Measurements from ENCODE around the gene GDF2. TPM values are rescaled to one million over a fixed set of nuclear protein-coding genes. Genes with fewer than 3 reads are reported as not detected.
A peak's percentile ranks its signal among the peaks of the same experiment; 100 is the strongest.

The GDF2 gene
- polyA plus RNA-seq, 4 donors: not detected

DNA sequence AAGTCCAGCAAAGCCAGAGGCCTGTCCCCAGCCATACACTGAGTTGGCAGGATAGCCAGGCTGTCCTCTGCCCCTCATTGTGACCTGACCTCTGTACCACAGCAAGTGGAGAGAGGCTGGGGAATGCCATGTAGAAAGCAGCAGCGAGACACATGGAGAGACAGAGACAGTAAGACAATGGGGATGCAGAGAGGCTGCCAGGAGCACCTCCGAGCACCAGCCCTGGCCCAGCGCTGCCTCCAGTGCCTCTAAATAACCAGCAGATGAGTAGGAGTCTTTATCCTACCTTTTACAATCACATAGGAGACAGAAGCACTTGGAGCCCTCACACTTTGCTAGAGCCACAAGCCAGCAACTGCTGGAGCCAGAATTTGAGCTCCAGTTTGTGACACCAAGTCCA lies 8.1 kb downstream of the GDF2 start:
- Histone ChIP-seq H3K36me3 (ENCODE audit: control insufficient read depth in 3 of 3, insufficient read depth in 2 of 3, low read depth in 1 of 3, low read length in 3 of 3) (no peaks in the 10 kb centered on the region), H3K4me3 (ENCODE audit: low read depth in 1 of 3, low read length in 3 of 3) (no peak overlapping the region), H3K27me3 (ENCODE audit: control insufficient read depth in 3 of 3, insufficient read depth in 3 of 3, low read length in 3 of 3) (peaks cover 0 to 3% (median 0%) of the 10 kb centered on the region in 3 donors), H3K9me3 (ENCODE audit: control insufficient read depth in 2 of 2, insufficient read depth in 1 of 2, low read depth in 1 of 2, low read length in 1 of 2) (no peaks in the 10 kb centered on the region), H3K4me1 (ENCODE audit: control insufficient read depth in 3 of 3, insufficient read depth in 2 of 3, low read depth in 1 of 3, low read length in 2 of 3) (peaks cover 0 to 9% (median 7%) of the 10 kb centered on the region in 3 donors), H3K27ac (ENCODE audit: low read depth in 1 of 3, low read length in 2 of 3) (peak overlapping the region in 1 of 3 donors; percentile 22)
- no peak for DNase-seq
- 28 to 75% (median 46%) methylated on average over 3 of the region's 3 CpGs for whole genome bisulfite sequencing, 3 donors
- FAIRE-seq: no peak

DNA sequence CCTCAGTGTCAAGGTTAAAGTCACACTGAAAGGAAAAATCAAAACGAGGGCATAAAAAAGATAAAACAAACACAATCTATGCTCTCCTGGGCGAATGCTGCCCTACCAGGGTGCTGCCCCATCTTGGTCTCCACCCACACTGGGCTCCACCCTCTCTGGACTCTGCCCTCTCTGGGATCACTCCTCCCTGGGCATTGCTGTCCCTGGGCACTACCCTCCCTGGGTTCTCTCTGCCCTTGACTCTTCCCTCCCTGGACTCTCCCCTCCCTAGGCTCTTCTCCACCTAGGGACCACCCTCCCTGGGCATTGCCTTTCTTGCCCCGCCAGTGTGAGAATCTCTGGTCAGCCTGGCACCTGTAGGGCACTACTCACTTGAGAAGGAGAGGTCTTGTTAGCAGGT lies 8.6 kb downstream of the GDF2 start:
- FAIRE-seq (no peak), DNase-seq (peak; percentile 70 to 96)
- H3K9me3 ChIP-seq (ENCODE audit: control insufficient read depth in 2 of 2, insufficient read depth in 1 of 2, low read depth in 1 of 2, low read length in 1 of 2): no peaks in the 10 kb centered on the region
- peaks cover 0 to 4% (median 0%) of the 10 kb centered on the region in 3 donors for H3K27me3 ChIP-seq (ENCODE audit: control insufficient read depth in 3 of 3, insufficient read depth in 3 of 3, low read length in 3 of 3)
- H3K4me1 ChIP-seq (ENCODE audit: control insufficient read depth in 3 of 3, insufficient read depth in 2 of 3, low read depth in 1 of 3, low read length in 2 of 3): peaks cover 0 to 9% (median 7%) of the 10 kb centered on the region in 3 donors
- WGBS, 3 donors: 20 to 56% (median 21%) methylated on average over 3 of the region's 3 CpGs
- peak overlapping the region in 1 of 3 donors; percentile 28 for H3K27ac ChIP-seq (ENCODE audit: low read depth in 1 of 3, low read length in 2 of 3)
- H3K36me3 ChIP-seq (ENCODE audit: control insufficient read depth in 3 of 3, insufficient read depth in 2 of 3, low read depth in 1 of 3, low read length in 3 of 3): no peaks in the 10 kb centered on the region
- H3K4me3 ChIP-seq (ENCODE audit: low read depth in 1 of 3, low read length in 3 of 3): no peak overlapping the region

DNA sequence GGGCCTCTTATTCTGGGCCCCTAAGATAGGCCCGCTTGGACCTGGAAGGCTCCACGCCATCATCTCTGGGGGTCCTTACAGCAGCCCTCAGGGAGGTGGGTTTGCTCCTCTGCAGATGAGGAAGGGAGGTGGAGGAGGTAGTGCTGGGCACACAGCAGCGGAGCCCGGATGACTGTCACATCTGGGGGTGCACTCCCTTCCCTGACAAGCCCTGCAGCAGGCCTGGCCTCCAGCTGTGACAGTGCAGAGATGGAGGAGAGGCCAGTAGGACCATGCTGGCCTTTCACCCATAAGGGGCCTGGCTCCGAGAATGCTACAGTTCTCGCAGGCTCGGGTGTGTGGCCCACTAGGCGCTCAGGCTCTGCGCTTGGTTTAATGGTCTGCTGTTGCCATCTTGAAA lies 9.2 kb downstream of the GDF2 start:
- Histone ChIP-seq H3K4me1 (ENCODE audit: control insufficient read depth in 3 of 3, insufficient read depth in 2 of 3, low read depth in 1 of 3, low read length in 2 of 3) (peaks cover 0 to 9% (median 7%) of the 10 kb centered on the region in 3 donors), H3K27me3 (ENCODE audit: control insufficient read depth in 3 of 3, insufficient read depth in 3 of 3, low read length in 3 of 3) (peaks cover 0 to 4% (median 0%) of the 10 kb centered on the region in 3 donors), H3K36me3 (ENCODE audit: control insufficient read depth in 3 of 3, insufficient read depth in 2 of 3, low read depth in 1 of 3, low read length in 3 of 3) (no peaks in the 10 kb centered on the region), H3K9me3 (ENCODE audit: control insufficient read depth in 2 of 2, insufficient read depth in 1 of 2, low read depth in 1 of 2, low read length in 1 of 2) (no peaks in the 10 kb centered on the region), H3K27ac (ENCODE audit: low read depth in 1 of 3, low read length in 2 of 3) (peak overlapping the region in 1 of 3 donors; percentile 28), H3K4me3 (ENCODE audit: low read depth in 1 of 3, low read length in 3 of 3) (no peak overlapping the region)
- DNase-seq (no peak), FAIRE-seq (no peak)
- WGBS, 3 donors: 93 to 96% (median 94%) methylated on average over 9 of the region's 9 CpGs

DNA sequence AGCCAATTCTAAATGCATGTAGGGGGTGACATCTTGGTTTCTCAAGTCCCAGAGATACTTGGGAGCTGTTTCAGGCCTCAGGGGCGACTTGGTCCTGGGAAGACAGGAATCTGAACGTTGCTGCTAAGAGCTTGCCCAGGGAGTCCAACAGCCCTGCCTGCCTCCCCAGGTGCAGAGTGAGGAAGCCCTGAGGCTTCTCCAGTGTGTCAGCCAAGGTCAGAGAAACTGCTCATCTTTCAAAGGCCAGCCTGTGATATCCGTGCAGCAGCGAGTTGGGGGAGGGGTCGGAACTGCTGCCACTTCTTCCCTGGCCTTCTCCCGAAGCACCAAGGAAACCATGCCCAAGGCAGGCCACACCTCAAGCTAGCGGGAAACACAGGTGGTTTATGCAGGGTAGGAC lies 9.7 kb downstream of the GDF2 start:
- no peaks in the 10 kb centered on the region for H3K9me3 ChIP-seq (ENCODE audit: control insufficient read depth in 2 of 2, insufficient read depth in 1 of 2, low read depth in 1 of 2, low read length in 1 of 2)
- H3K27me3 ChIP-seq (ENCODE audit: control insufficient read depth in 3 of 3, insufficient read depth in 3 of 3, low read length in 3 of 3): peaks cover 0 to 4% (median 0%) of the 10 kb centered on the region in 3 donors
- FAIRE-seq (no peak), DNase-seq (no peak)
- H3K4me1 ChIP-seq (ENCODE audit: control insufficient read depth in 3 of 3, insufficient read depth in 2 of 3, low read depth in 1 of 3, low read length in 2 of 3): peaks cover 0 to 9% (median 7%) of the 10 kb centered on the region in 3 donors
- WGBS, 3 donors: 72 to 86% (median 79%) methylated on average over 7 of the region's 7 CpGs
- H3K36me3 ChIP-seq (ENCODE audit: control insufficient read depth in 3 of 3, insufficient read depth in 2 of 3, low read depth in 1 of 3, low read length in 3 of 3): no peaks in the 10 kb centered on the region
- H3K4me3 ChIP-seq (ENCODE audit: low read depth in 1 of 3, low read length in 3 of 3): no peak overlapping the region
- H3K27ac ChIP-seq (ENCODE audit: low read depth in 1 of 3, low read length in 2 of 3): no peak overlapping the region

DNA sequence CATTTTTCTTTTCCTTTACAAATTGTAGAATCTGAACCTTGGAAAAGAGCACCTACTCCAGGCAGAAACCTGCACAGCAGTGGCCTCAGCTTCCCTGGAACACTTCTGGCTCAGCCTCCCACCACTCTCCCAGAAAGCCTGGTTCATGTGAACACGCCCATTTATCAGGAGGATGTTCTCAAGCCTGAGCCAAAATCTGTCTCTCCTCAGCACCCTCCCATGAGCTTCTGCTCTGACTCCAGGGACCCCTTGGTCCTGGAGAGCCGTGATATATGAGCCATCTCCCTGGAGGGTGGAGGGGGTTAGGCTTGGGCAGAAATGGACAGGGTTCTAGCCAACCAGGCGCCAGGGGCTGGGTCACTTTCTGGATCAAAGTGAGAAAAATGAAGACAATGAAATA lies 10.1 kb downstream of the GDF2 start:
- FAIRE-seq: no peak
- no peak overlapping the region for H3K4me3 ChIP-seq (ENCODE audit: low read depth in 1 of 3, low read length in 3 of 3)
- H3K9me3 ChIP-seq (ENCODE audit: control insufficient read depth in 2 of 2, insufficient read depth in 1 of 2, low read depth in 1 of 2, low read length in 1 of 2): no peaks in the 10 kb centered on the region
- WGBS, 3 donors: 75 to 92% (median 76%) methylated on average over 3 of the region's 3 CpGs
- DNase-seq: no peak
- H3K27ac ChIP-seq (ENCODE audit: low read depth in 1 of 3, low read length in 2 of 3): no peak overlapping the region
- peaks cover 0 to 4% (median 0%) of the 10 kb centered on the region in 3 donors for H3K27me3 ChIP-seq (ENCODE audit: control insufficient read depth in 3 of 3, insufficient read depth in 3 of 3, low read length in 3 of 3)
- H3K4me1 ChIP-seq (ENCODE audit: control insufficient read depth in 3 of 3, insufficient read depth in 2 of 3, low read depth in 1 of 3, low read length in 2 of 3): peaks cover 0 to 9% (median 7%) of the 10 kb centered on the region in 3 donors
- H3K36me3 ChIP-seq (ENCODE audit: control insufficient read depth in 3 of 3, insufficient read depth in 2 of 3, low read depth in 1 of 3, low read length in 3 of 3): no peaks in the 10 kb centered on the region

DNA sequence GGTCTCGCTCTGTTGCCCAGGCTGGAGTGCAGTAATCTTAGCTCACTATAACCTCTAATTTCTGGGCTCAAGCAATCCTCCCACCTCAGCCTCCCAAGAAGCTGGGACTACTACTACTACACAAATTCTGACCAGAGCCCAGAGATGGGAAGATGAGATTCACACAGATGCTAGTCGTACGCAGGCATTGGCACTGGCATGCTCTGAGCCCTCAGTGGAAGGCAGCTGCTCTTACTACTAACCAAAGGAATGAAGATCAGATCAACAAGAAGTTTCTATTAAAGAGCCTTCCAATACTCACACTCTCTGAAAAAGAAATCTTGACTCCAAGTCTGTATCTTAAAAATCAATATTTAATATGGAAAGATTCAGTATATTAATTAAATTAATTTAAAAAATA lies 10.7 kb downstream of the GDF2 start:
- no peak overlapping the region for H3K27ac ChIP-seq (ENCODE audit: low read depth in 1 of 3, low read length in 2 of 3)
- peaks cover 0 to 9% (median 7%) of the 10 kb centered on the region in 3 donors for H3K4me1 ChIP-seq (ENCODE audit: control insufficient read depth in 3 of 3, insufficient read depth in 2 of 3, low read depth in 1 of 3, low read length in 2 of 3)
- DNase-seq (no peak), FAIRE-seq (no peak)
- no peaks in the 10 kb centered on the region for H3K36me3 ChIP-seq (ENCODE audit: control insufficient read depth in 3 of 3, insufficient read depth in 2 of 3, low read depth in 1 of 3, low read length in 3 of 3)
- WGBS, 3 donors: 78 to 95% (median 92%) methylated on average over 3 of the region's 3 CpGs
- no peaks in the 10 kb centered on the region for H3K9me3 ChIP-seq (ENCODE audit: control insufficient read depth in 2 of 2, insufficient read depth in 1 of 2, low read depth in 1 of 2, low read length in 1 of 2)
- H3K4me3 ChIP-seq (ENCODE audit: low read depth in 1 of 3, low read length in 3 of 3): no peak overlapping the region
- peaks cover 0 to 4% (median 0%) of the 10 kb centered on the region in 3 donors for H3K27me3 ChIP-seq (ENCODE audit: control insufficient read depth in 3 of 3, insufficient read depth in 3 of 3, low read length in 3 of 3)

DNA sequence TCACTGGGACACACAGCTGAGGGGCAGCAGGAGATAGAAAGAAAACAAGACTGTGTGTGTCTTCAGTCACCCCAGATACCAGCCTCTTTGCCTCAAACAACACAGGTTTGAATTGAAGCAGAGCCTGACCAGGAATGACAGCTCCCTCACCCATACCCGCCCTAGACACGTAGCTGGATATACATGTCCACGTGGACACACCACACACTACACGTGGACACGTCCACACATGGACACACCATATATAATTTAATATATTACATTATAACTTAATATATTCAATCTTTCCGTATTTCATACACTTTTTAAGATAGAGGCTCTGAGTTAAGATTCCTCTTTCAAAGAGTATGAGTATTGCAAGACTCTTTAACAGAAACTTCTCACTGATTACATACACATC lies 11.3 kb downstream of the GDF2 start:
- Histone ChIP-seq H3K9me3 (ENCODE audit: control insufficient read depth in 2 of 2, insufficient read depth in 1 of 2, low read depth in 1 of 2, low read length in 1 of 2) (no peaks in the 10 kb centered on the region), H3K27me3 (ENCODE audit: control insufficient read depth in 3 of 3, insufficient read depth in 3 of 3, low read length in 3 of 3) (peaks cover 0 to 4% (median 0%) of the 10 kb centered on the region in 3 donors), H3K36me3 (ENCODE audit: control insufficient read depth in 3 of 3, insufficient read depth in 2 of 3, low read depth in 1 of 3, low read length in 3 of 3) (no peaks in the 10 kb centered on the region), H3K4me3 (ENCODE audit: low read depth in 1 of 3, low read length in 3 of 3) (no peak overlapping the region), H3K4me1 (ENCODE audit: control insufficient read depth in 3 of 3, insufficient read depth in 2 of 3, low read depth in 1 of 3, low read length in 2 of 3) (peaks cover 0 to 9% (median 7%) of the 10 kb centered on the region in 3 donors), H3K27ac (ENCODE audit: low read depth in 1 of 3, low read length in 2 of 3) (no peak overlapping the region)
- FAIRE-seq (no peak), DNase-seq (no peak)
- 83 to 88% (median 87%) methylated on average over 6 of the region's 6 CpGs for WGBS, 3 donors

DNA sequence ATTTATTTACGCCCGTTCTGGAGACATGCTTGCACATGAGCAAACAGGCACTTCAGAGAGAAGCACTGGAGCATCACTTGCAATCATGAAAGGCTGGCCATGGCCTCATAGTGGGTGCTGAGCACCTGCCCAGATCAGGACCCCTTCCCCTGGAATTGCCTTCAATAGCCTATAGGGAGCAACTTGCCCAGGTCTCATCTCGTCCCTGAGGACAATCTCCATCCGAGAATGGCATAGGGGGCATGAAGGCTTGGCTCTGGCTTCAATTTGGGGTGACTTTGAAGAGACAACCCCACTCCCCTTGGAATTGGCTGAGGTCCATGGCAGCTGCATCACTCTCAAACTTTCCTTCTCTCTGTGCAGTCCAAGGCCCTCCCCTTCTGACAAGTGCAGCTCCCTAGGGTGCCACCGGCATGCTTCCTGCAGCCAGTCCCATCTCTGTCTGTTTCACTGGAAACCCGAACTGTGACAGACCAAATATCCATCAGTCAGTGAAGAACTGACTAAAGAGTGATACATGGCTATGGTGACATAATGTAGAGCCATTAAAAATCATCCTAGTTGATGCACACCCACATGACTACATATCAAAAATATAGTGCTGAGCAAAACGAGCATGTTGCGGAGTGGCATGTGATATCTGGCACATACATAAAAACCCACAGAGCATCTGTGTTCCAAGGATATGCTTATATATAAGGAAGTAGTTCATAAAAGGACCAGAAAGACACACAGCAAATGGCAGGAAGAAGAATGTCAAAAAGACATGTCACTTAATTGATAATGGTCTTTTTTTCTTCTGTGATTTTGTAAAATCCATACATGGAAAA lies 12.4 kb downstream of the GDF2 start:
- Histone ChIP-seq H3K36me3 (ENCODE audit: control insufficient read depth in 3 of 3, insufficient read depth in 2 of 3, low read depth in 1 of 3, low read length in 3 of 3) (no peaks in the 10 kb centered on the region), H3K9me3 (ENCODE audit: control insufficient read depth in 2 of 2, insufficient read depth in 1 of 2, low read depth in 1 of 2, low read length in 1 of 2) (no peaks in the 10 kb centered on the region), H3K27ac (ENCODE audit: low read depth in 1 of 3, low read length in 2 of 3) (no peak overlapping the region), H3K4me3 (ENCODE audit: low read depth in 1 of 3, low read length in 3 of 3) (no peak overlapping the region), H3K4me1 (ENCODE audit: control insufficient read depth in 3 of 3, insufficient read depth in 2 of 3, low read depth in 1 of 3, low read length in 2 of 3) (peaks cover 0 to 8% (median 6%) of the 10 kb centered on the region in 3 donors), H3K27me3 (ENCODE audit: control insufficient read depth in 3 of 3, insufficient read depth in 3 of 3, low read length in 3 of 3) (peaks cover 0 to 4% (median 0%) of the 10 kb centered on the region in 3 donors)
- no peak for DNase-seq
- no peak for FAIRE-seq
- 83 to 87% (median 85%) methylated on average over 8 of the region's 8 CpGs for WGBS, 3 donors

Measured in small intestine (tissue), 7 donors.